ENCODE data around the gene MAGI3.

Gene MAGI3

GRCh38 chr1:113389953-113390834 is at the start of gene MAGI3:
TSS of gene MAGI3 (plus strand) at chr1:113390515. CDS start at chr1:113391034, 519 bp downstream.
- peak; percentile 94 for DNase-seq

GRCh38 chr1:113353580-113353979 is 36.7 kb upstream of the MAGI3 start:
- no peak for DNase-seq

DNA sequence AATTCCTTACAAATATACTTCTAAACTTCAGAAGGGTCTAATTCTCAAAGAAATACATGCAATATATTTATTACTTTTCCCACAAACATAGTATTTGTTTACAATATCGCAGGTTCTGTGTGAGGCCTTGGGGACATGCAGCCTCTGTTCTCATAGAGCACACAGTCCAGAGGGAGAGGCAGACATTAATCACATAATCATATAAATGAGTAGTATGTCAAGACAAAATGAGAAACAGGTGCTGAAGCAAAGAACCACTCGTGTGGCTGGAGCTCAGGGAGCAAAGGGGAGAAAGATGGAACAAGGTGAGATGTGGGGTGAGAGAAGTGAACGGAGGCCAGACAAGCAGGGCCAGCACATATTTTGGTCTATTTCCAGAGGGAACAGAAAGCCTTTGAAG is 26.4 kb upstream of the MAGI3 start:
- DNase-seq = no peak

GRCh38 chr1:113369040-113369439 is 21.3 kb upstream of the MAGI3 start:
- DNase-seq = no peak

DNA sequence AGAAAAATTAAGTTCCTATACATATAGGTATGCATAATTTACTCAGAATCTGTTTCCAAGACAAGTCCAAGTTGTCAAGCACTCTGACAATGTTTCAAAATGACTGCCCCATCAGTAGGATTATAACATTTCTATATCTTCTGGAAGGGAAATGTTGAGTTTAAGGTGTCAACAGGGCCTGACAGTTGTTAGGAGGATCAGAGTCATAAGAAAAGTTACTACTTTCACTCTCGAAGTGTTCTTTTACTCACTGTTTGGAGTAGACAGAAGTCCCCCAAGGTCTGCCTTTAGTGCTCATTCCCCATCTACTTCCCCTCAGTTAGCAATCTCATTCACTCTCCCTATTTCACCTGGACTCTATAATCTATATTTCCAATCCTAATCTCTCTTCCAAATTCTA is 20.6 kb upstream of the MAGI3 start:
- DNase-seq = no peak

DNA sequence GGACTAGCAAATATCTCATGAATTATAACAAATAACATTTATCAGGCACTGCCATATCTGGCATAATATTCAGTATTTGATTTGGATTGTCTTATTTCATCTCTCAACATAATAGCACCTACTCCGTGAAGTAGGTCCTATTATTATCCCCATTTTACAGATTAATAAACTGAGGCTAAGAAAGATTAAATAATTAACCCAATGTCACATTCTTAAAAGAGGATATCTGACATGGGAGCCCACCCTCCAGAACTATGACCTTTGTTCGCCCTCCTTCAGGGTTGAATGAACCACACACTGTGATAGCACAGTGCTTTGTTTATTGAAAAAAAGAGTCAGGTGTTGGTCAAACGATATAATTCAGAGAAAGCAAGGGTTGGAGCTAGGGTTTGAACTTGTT is 19.4 kb upstream of the MAGI3 start:
- DNase-seq = no peak

DNA sequence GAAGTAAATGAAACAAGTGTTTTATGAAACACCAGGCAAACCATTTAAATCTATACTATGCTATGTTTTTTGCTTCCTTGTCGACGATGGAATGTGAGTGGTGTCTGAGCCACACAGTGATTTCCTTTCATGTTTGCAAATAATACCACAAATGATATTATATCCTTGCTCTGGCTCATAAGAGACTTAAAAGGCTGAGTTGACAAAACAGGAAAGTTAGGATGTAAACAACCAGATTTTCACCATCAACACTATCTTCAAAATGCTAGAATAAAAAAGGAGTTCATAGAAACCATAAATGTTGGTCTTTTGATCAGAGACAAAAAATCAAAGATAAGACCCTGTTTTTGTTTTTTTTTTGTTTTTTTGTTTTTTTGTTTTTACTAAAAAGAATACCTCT is 17.8 kb upstream of the MAGI3 start:
- no peak for DNase-seq

- no peak for DNase-seq
These were observed 16.7 kb upstream of the MAGI3 start for GRCh38 chr1:113373644-113374043.

DNA sequence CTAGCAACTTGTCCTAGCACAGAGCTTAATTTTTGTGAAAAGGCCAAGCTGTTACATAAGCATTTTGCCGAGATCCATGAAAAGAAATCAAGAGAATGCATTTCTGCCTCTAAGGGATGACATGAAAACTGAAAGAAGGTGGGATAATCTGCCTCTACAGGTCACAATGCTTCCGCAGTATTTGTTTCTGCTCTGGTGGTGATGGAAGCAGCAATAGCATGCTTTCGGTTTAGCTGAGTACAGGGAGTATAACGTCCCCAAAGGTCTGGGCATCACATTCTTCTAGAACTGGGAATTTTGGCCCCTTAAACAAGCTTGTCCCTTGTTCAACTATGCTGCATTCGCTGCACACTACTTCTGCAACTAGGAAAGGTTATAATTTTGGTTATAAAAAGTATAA is 14.4 kb upstream of the MAGI3 start:
- no peak for DNase-seq

DNA sequence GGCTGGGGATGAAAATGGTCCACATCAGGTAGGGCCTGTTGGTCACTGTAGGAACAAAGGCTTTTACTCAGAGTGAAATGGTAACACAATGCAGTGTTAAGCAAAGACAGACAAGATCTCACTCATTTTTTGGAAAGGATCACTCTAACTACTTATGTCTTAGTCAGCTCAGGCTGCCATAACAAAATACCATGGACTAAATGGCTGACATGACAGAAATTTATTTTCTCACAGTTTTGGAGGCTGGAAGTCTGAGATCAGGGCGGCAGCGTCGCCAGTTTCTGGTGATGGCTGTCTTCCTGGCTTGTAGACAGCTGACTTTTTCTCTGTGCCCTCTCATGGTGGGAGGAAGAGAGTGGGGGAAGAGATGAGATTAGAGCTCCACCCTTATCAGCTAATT is 10.2 kb upstream of the MAGI3 start:
- no peak for DNase-seq

DNA sequence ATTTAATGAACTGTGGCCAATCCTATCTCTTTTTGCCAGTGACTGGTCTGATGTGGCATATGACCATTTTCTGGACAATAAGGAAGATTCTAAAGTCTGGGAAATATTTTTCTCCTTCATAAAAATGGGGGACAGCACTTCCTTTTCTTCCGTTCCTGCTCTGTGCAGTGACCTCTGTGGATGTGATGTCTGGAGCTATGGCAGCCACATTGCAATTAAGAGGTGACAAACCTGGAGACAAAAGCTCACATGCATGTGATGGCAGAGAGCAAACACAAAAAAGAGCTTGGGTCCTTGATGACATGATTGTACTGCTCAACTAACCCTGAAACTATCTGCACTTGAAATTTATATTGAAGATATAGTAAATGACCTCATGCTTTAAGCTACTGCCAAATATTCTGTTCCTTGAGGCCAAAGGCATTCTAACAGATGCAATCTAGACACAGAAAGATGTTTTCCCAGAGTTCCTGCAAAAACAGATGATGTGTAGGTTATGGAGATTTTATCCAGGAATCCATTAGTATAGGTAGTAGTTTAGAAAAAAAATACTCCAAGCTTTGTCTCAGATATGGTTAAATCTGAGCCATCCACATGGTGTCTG is 2.2 kb upstream of the MAGI3 start:
- DNase-seq = no peak

GRCh38 chr1:113388621-113389358 is 1.5 kb upstream of the MAGI3 start:
- DNase-seq = no peak

DNA sequence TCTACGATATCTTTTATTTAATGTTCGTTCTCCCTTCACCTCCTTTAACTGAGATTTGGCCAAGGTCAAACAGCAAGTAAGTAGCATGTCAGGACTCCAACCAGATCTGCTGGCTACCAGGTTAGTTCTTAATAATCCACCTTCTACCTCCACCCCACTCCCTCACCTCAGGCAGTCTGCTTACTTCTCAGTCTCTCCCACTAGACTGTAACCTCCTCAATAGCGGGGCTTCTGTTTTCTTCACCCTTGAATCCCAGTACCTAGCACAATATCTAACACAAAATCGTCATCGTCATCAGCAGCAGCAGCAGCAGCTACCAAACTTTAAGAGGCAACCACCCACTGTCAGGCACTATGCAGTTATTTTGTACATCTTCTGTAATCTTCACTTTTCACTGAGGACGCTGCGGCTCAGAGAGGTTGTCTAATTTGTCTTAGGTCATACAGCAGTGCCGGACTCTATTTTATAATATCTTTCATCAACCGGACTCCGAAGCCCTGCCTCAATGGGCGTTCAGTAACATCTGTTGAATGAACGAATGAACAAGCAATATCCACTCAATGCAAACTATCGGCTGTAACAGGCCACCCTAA is 859 bp upstream of the MAGI3 start:
- DNase-seq = no peak

DNA sequence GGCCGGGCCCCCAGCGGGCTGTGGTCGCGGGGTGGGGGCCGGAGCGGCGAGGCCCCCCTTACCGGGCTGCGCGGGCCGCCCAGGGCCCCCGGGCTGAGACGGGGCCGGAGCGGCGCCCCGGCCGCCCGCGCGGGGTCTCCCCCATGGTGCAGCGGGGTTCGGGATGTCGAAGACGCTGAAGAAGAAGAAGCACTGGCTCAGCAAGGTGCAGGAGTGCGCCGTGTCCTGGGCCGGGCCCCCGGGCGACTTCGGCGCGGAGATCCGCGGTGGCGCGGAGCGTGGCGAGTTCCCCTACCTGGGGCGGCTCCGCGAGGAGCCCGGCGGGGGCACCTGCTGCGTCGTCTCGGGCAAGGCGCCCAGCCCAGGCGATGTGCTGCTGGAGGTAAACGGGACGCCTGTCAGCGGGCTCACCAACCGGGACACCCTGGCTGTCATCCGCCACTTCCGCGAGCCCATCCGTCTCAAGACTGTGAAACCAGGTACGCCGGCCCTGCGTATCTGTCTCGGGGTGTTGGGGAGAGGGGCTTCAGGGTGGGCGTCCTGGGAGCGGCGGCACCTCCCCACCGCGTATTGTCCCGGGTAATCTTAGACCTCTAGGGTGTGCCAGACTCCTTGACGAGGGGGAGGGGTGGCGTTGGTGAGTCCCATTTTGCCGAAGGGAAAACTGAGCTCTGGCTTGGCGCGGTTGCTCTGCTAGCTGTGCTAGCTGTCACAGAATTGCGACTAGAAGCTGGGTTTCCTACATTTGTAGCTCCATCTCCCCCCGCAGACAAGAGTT is 745 bp downstream of the MAGI3 start:
- peak; percentile 53 for DNase-seq

DNA sequence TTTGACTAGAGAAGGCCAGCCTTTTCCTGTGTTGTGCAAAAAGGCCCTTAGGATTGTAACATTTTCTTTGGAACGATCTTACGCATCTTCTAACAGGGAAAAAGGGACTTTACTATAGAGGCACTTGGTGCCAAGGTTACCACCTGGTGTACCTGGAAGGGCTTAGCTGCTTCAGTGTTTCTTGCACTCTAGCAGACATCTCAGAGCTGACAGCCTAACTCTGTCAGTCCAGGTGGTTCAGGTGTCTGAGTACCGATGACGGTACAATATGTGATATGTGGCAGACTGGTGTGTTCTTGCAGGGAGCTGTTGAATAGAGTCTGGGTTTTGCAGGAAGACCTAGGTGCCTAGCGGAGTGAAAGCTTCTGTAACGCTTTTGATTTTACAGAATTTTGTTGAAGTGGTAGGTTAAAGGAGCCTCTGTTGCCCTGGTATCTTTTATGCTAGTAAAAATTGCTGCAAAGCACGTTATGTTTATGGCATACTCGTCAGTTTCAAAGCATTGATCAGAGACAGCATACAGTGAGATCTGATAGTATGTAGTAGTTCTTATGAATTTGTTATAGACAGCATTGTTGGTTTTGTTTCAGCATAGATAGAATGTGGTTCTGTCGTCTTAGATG is 1.4 kb downstream of the MAGI3 start:
- DNase-seq = no peak

GRCh38 chr1:113392541-113393128 is 2.3 kb downstream of the MAGI3 start:
- no peak for DNase-seq

GRCh38 chr1:113394043-113394862 is 3.9 kb downstream of the MAGI3 start:
- DNase-seq = no peak

- no peak for DNase-seq
These were observed 4.5 kb downstream of the MAGI3 start for GRCh38 chr1:113394863-113395259.

GRCh38 chr1:113396102-113396501 is 5.8 kb downstream of the MAGI3 start:
- DNase-seq = no peak

- DNase-seq = no peak
These were observed 6.3 kb downstream of the MAGI3 start for GRCh38 chr1:113396585-113396984.

GRCh38 chr1:113399062-113399583 is 8.8 kb downstream of the MAGI3 start:
- DNase-seq = no peak

Data from stimulated activated CD4-positive, alpha-beta T cell treated with anti-CD3 and anti-CD28 coated beads, Interleukin-4, amount 100 ng/mL, for 1 hour (primary cell).